DND-41 (cell line): ENCODE data around the gene DCLK1.

Experiments
- ATAC-seq: fragments of 200-7000 bp; cut with Tn5 transposase; 3 replicates; pipeline ENCODE4 v1.9.1; 2021; ENCODE audit warnings: low read depth; ENCODE audit not compliant: insufficient read depth
- DNase-seq: peaks from one replicate; pipeline ENCODE4 v3.0.0-alpha.2; 2020
- H2AFZ ChIP-seq: 2 replicates; pipeline ENCODE4 v1.6.0; 2012; ENCODE audit warnings: low read depth, low read length
- H3K27ac ChIP-seq: 2 replicates; pipeline ENCODE4 v1.5.1; 2012; ENCODE audit warnings: low read length, inconsistent platforms
- H3K27me3 ChIP-seq: fragments of 200-600 bp; sonication (generic); 2 replicates; pipeline ENCODE4 v1.6.0; 2012; ENCODE audit warnings: low read length, mild to moderate bottlenecking, inconsistent platforms; ENCODE audit not compliant: insufficient read depth, poor library complexity
- H3K36me3 ChIP-seq: 2 replicates; pipeline ENCODE4 v1.5.1; 2012; ENCODE audit warnings: low read length, inconsistent platforms; ENCODE audit not compliant: insufficient read depth
- H3K4me1 ChIP-seq: 2 replicates; pipeline ENCODE4 v1.5.1; 2012; ENCODE audit warnings: mild to moderate bottlenecking, low read length; ENCODE audit not compliant: insufficient read depth
- H3K4me2 ChIP-seq: 2 replicates; pipeline ENCODE4 v1.6.0; 2012; ENCODE audit warnings: mild to moderate bottlenecking, moderate library complexity, low read length, inconsistent platforms; ENCODE audit not compliant: insufficient read depth
- H3K4me3 ChIP-seq, 2 experiments: fragments of 200-600 bp in 1 of 2; shearing (Covaris generic) in 1 of 2; 2 replicates each; pipeline ENCODE4 v1.5.1; 2012 to 2016; ENCODE audit warnings: inconsistent platforms in 2 of 2, low read length in 2 of 2, mild to moderate bottlenecking in 2 of 2, low read depth in 1 of 2, moderate library complexity in 1 of 2
- H3K79me2 ChIP-seq: 2 replicates; pipeline ENCODE4 v1.6.0; 2012; ENCODE audit warnings: low read length, inconsistent platforms; ENCODE audit not compliant: insufficient read depth
- H3K9ac ChIP-seq: 2 replicates; pipeline ENCODE4 v1.6.0; 2012; ENCODE audit warnings: low read depth, mild to moderate bottlenecking, inconsistent platforms, low read length, moderate library complexity
- H3K9me3 ChIP-seq: 2 replicates; pipeline ENCODE4 v1.5.1; 2012; ENCODE audit warnings: low read length, moderate library complexity, mild to moderate bottlenecking, inconsistent platforms; ENCODE audit not compliant: insufficient read depth, severe bottlenecking
- H4K20me1 ChIP-seq: 2 replicates; pipeline ENCODE4 v1.6.0; 2012; ENCODE audit warnings: low read length; ENCODE audit not compliant: insufficient read depth
- EZH2 ChIP-seq: IDR thresholded peaks from 3 replicates; pipeline ENCODE4 v1.6.1; 2012; ENCODE audit warnings: borderline replicate concordance, low read depth, mild to moderate bottlenecking, moderate library complexity, low read length, inconsistent platforms; ENCODE audit not compliant: severe bottlenecking
- TF ChIP-seq, protein P1 (sequence below): IDR thresholded peaks from 2 replicates; pipeline ENCODE4 v1.5.1; 2012; ENCODE audit warnings: borderline replicate concordance, low read length, moderate library complexity, mild to moderate bottlenecking; ENCODE audit not compliant: poor library complexity, severe bottlenecking; ENCODE audit errors: extremely low read depth

DCLK1 gene

GRCh38 chr13:35996360-35996759 is 134.8 kb downstream of the DCLK1 start:
- DNase-seq, result no peak
- no peak overlapping the region for H3K27ac ChIP-seq

GRCh38 chr13:35995136-35995535 is 136.0 kb downstream of the DCLK1 start:
- no peak overlapping the region for H2AFZ ChIP-seq
- TF ChIP-seq, protein P1, sequence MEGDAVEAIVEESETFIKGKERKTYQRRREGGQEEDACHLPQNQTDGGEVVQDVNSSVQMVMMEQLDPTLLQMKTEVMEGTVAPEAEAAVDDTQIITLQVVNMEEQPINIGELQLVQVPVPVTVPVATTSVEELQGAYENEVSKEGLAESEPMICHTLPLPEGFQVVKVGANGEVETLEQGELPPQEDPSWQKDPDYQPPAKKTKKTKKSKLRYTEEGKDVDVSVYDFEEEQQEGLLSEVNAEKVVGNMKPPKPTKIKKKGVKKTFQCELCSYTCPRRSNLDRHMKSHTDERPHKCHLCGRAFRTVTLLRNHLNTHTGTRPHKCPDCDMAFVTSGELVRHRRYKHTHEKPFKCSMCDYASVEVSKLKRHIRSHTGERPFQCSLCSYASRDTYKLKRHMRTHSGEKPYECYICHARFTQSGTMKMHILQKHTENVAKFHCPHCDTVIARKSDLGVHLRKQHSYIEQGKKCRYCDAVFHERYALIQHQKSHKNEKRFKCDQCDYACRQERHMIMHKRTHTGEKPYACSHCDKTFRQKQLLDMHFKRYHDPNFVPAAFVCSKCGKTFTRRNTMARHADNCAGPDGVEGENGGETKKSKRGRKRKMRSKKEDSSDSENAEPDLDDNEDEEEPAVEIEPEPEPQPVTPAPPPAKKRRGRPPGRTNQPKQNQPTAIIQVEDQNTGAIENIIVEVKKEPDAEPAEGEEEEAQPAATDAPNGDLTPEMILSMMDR, result no peak
- no peak for TF ChIP-seq EZH2
- no peak for DNase-seq
- H3K4me1 ChIP-seq, result no peaks in the 10 kb centered on the region
- H3K79me2 ChIP-seq, result no peaks in the 10 kb centered on the region
- no peak overlapping the region for H3K4me2 ChIP-seq
- ATAC-seq, result no peak
- H3K36me3 ChIP-seq, result no peaks in the 10 kb centered on the region
- no peak overlapping the region for H3K4me3 ChIP-seq
- H3K27ac ChIP-seq, result no peak overlapping the region
- no peak overlapping the region for H3K9ac ChIP-seq
- H3K27me3 ChIP-seq, result no peaks in the 10 kb centered on the region
- H3K9me3 ChIP-seq, result no peaks in the 10 kb centered on the region
- H4K20me1 ChIP-seq, result no peaks in the 10 kb centered on the region

More at GRCh38 chr13:35996360-35996759, 134.8 kb downstream of the DCLK1 start:
- no peaks in the 10 kb centered on the region for H4K20me1 ChIP-seq
- no peak for TF ChIP-seq EZH2
- TF ChIP-seq, protein P1, result no peak
- no peaks in the 10 kb centered on the region for H3K27me3 ChIP-seq
- no peak overlapping the region for H3K4me3 ChIP-seq
- H3K79me2 ChIP-seq, result no peaks in the 10 kb centered on the region
- H3K36me3 ChIP-seq, result no peaks in the 10 kb centered on the region
- ATAC-seq, result no peak
- no peaks in the 10 kb centered on the region for H3K9me3 ChIP-seq
- H3K4me2 ChIP-seq, result no peak overlapping the region
- H3K9ac ChIP-seq, result no peak overlapping the region
- H3K4me1 ChIP-seq, result no peaks in the 10 kb centered on the region
- H2AFZ ChIP-seq, result no peak overlapping the region

DNA sequence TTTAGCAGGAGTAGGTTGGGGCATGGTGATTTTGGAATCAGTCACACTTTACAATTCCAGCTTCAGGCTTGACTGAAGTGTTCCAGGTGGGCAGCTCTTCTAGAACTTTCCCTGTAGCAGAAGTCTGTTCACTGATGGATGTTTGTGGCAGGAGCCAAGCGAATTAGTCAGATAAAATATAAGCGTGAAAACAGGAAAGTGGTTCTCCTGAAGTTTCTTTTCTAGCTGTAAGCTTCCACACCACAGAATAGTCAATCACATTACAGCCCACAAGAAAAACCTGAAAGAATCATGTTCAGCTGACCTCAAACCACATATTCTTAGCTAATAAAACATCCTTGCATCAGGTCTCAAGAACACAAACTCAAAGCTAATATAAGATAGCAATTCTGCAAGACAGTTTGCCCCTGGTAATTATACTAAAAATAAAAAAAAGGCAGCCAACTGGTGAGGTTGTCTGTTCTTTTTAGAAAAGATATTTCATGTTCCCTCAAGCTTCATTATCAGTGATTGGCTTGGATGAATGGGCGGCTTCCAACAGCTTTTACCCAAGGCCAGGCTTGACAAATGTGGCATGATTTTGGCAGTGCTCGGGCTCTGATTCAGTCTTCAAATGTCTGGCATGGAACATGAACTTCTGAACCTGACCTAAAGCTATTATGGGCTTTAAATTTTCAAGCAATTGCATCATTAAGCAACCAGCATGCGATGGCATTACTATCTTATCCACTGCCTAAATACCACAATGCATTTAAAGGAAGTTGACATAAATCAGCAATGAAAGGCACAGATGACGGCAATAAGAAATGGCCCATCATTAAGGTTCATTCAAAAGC is 136.8 kb downstream of the DCLK1 start:
- no peak for DNase-seq
- no peak overlapping the region for H3K4me3 ChIP-seq

More for the DNA sequence above, 136.8 kb downstream of the DCLK1 start:
- Histone ChIP-seq H3K27ac (no peak overlapping the region), H3K36me3 (no peaks in the 10 kb centered on the region), H3K4me2 (no peak overlapping the region), H4K20me1 (no peaks in the 10 kb centered on the region), H3K79me2 (no peaks in the 10 kb centered on the region), H2AFZ (no peak overlapping the region), H3K9me3 (no peaks in the 10 kb centered on the region), H3K4me1 (no peaks in the 10 kb centered on the region), H3K27me3 (no peaks in the 10 kb centered on the region), H3K9ac (no peak overlapping the region)
- no peak for ATAC-seq
- TF ChIP-seq, protein P1, result no peak
- no peak for TF ChIP-seq EZH2
